PC-3 (cell line): ENCODE measurements around the gene USP11.

Experiments used
- CTCF ChIP-seq: fragments of 300-600 bp; sonication (generic); conservative IDR thresholded peaks from 2 replicates; pipeline ENCODE4 v1.5.1; 2017; ENCODE audit warnings: antibody characterized with exemption, low read depth, mild to moderate bottlenecking, low read length
- EZH2 ChIP-seq: fragments of 300-600 bp; sonication (generic); IDR thresholded peaks from one replicate; pipeline ENCODE4 v1.6.1; 2017; ENCODE audit warnings: antibody characterized with exemption, mild to moderate bottlenecking, low read length; ENCODE audit not compliant: unreplicated experiment
- EZH2phosphoT487 ChIP-seq: fragments of 300-600 bp; sonication (generic); IDR thresholded peaks from 2 replicates; pipeline ENCODE4 v1.6.1; 2018; ENCODE audit warnings: mild to moderate bottlenecking, antibody characterized with exemption, low read length, borderline replicate concordance

- TF ChIP-seq CTCF (no peak), EZH2phosphoT487 (no peak), EZH2 (no peak)
These were observed 14.9 kb upstream of the USP11 start for GRCh38 chrX:47217852-47218279.
